ENCODE data around the gene LGMN.

GRCh38 chr14:92781350-92781749 is 32.9 kb upstream of the LGMN start:
- TF ChIP-seq CTCF (IDR thresholded peaks at IDR 0.05) (no peak), POLR2A (IDR thresholded peaks at IDR 0.05) (no peak)
